Calu3 (cell line): Measurements from ENCODE around the gene LRRC32. TPM values are rescaled to one million over a fixed set of nuclear protein-coding genes. Genes with fewer than 3 reads are reported as not detected.

Experiments used
- BruUV-seq: library from RNA; stranded (reverse); fragments of 400-500 nt; replicated peaks from 2 replicates; lab custom pipeline; 2021; lab: Mats Ljungman, UMichigan
- CTCF ChIA-PET: fragments of 300-600 bp; sonication (Branson Sonifier 250); formaldehyde crosslinking; loops from one replicate; lab custom pipeline; 2022; ENCODE audit warnings: antibody characterized with exemption; lab: Charles Lee
- DNase-seq: peaks from one replicate; pipeline ENCODE4 v3.0.0; 2022
- H3K27ac Mint-ChIP-seq: one replicate; pipeline ENCODE4 v1.8.0; 2022; ENCODE audit warnings: mixed read lengths; ENCODE audit not compliant: unreplicated experiment
- H3K27me3 Mint-ChIP-seq: one replicate; pipeline ENCODE4 v1.8.0; 2022; ENCODE audit warnings: mixed read lengths; ENCODE audit not compliant: unreplicated experiment
- H3K36me3 Mint-ChIP-seq: one replicate; pipeline ENCODE4 v1.8.0; 2022; ENCODE audit warnings: mild to moderate bottlenecking, moderate library complexity, mixed read lengths; ENCODE audit not compliant: insufficient read depth, unreplicated experiment
- H3K4me1 Mint-ChIP-seq: one replicate; pipeline ENCODE4 v1.8.0; 2022; ENCODE audit warnings: mild to moderate bottlenecking, low read depth, mixed read lengths; ENCODE audit not compliant: unreplicated experiment
- H3K4me3 Mint-ChIP-seq: one replicate; pipeline ENCODE4 v1.8.0; 2022; ENCODE audit warnings: mild to moderate bottlenecking, low read depth, moderate library complexity, mixed read lengths; ENCODE audit not compliant: unreplicated experiment
- H3K9me3 Mint-ChIP-seq: one replicate; pipeline ENCODE4 v1.8.0; 2022; ENCODE audit warnings: low read depth, mixed read lengths; ENCODE audit not compliant: unreplicated experiment
- CTCF ChIP-seq: fragments of 200-600 bp; IDR thresholded peaks from one replicate; pipeline ENCODE4 v1.8.0; 2022; ENCODE audit warnings: antibody characterized with exemption; ENCODE audit not compliant: unreplicated experiment
- intact Hi-C: fragments of 100-400 bp; cut with micrococcal nuclease; formaldehyde crosslinking; loops from one replicate; pipeline ENCODE4 v1.10.0; 2022; ENCODE audit not compliant: unreplicated experiment
- total RNA-seq: library from RNA; stranded (reverse); gene quantifications from 2 replicates; pipeline ENCODE4 v1.2.3, GENCODE V29; 2022

LRRC32 gene
- total RNA-seq, 1 experiment from 2014 or later = not detected

- Mint-ChIP-seq H3K4me1 (no peaks in the 10 kb centered on the region), H3K36me3 (no peaks in the 10 kb centered on the region), H3K27ac (no peak overlapping the region), H3K9me3 (no peaks in the 10 kb centered on the region), H3K27me3 (peaks cover 85% of the 10 kb centered on the region), H3K4me3 (no peak overlapping the region)
- CTCF ChIA-PET = no interaction called here
- no peak for DNase-seq
- intact Hi-C loops = no loop called here
- no peak for TF ChIP-seq CTCF
- BruUV-seq = no TSS peak
These were observed 16.8 kb downstream of the LRRC32 start for GRCh38 chr11:76653674-76654284.

- Mint-ChIP-seq H3K4me3 (no peak overlapping the region), H3K9me3 (no peaks in the 10 kb centered on the region), H3K27me3 (peaks cover 85% of the 10 kb centered on the region), H3K36me3 (no peaks in the 10 kb centered on the region), H3K27ac (no peak overlapping the region), H3K4me1 (no peaks in the 10 kb centered on the region)
- no peak for DNase-seq
- intact Hi-C loops = no loop called here
- no peak for TF ChIP-seq CTCF
- BruUV-seq = no TSS peak
- CTCF ChIA-PET = no interaction called here
These were observed 17.4 kb downstream of the LRRC32 start for GRCh38 chr11:76653012-76653673.

GRCh38 chr11:76649851-76650372 is 20.6 kb downstream of the LRRC32 start:
- no peak overlapping the region for H3K27ac Mint-ChIP-seq
- DNase-seq = no peak
- H3K4me3 Mint-ChIP-seq = no peak overlapping the region
- no TSS peak for BruUV-seq
- CTCF ChIA-PET = no interaction called here
- H3K27me3 Mint-ChIP-seq = peaks cover 86% of the 10 kb centered on the region
- no peaks in the 10 kb centered on the region for H3K4me1 Mint-ChIP-seq
- no peak for TF ChIP-seq CTCF
- intact Hi-C loops = no loop called here
- no peaks in the 10 kb centered on the region for H3K9me3 Mint-ChIP-seq
- H3K36me3 Mint-ChIP-seq = no peaks in the 10 kb centered on the region

GRCh38 chr11:76649011-76649410 is 21.5 kb downstream of the LRRC32 start:
- no peak overlapping the region for H3K4me3 Mint-ChIP-seq
- intact Hi-C loops = no loop called here
- no peak for DNase-seq
- TF ChIP-seq CTCF = no peak
- H3K27me3 Mint-ChIP-seq = peaks cover 86% of the 10 kb centered on the region
- no peaks in the 10 kb centered on the region for H3K36me3 Mint-ChIP-seq
- H3K4me1 Mint-ChIP-seq = no peaks in the 10 kb centered on the region
- CTCF ChIA-PET = no interaction called here
- no peaks in the 10 kb centered on the region for H3K9me3 Mint-ChIP-seq
- no peak overlapping the region for H3K27ac Mint-ChIP-seq
- BruUV-seq = no TSS peak
